ENCODE data around the gene CYP26B1.

GRCh38 chr2:72146347-72147302 lies 1.0 kb downstream of the CYP26B1 start:
- TF ChIP-seq POLR2A (IDR thresholded peaks at IDR 0.05), result no peak
- no peak for TF ChIP-seq CTCF (IDR thresholded peaks at IDR 0.05 in 8 of 11, conservative IDR thresholded peaks at IDR 0.05 in 3 of 11)

Measured in spleen (tissue), 7 donors.